Gastrocnemius medialis (tissue), 4 donors: ENCODE measurements around the gene SORBS2.

Source experiments
- CTCF ChIP-seq, 5 experiments: fragments of 450-650 bp in 3 of 5; fragments of 200-600 bp in 2 of 5; sonication (generic) in 2 of 5; IDR thresholded peaks in 4 of 5; conservative IDR thresholded peaks in 1 of 5; 1 replicate in 4 of 5; 2 replicates in 1 of 5; pipeline ENCODE4 v1.5.1; 2016 to 2019; ENCODE audit warnings: antibody characterized with exemption in 5 of 5, mild to moderate bottlenecking in 3 of 5, moderate library complexity in 3 of 5
- POLR2A ChIP-seq, 2 donors: fragments of 450-650 bp; IDR thresholded peaks; one replicate each; pipeline ENCODE4 v1.6.1; 2017; ENCODE audit warnings: antibody characterized with exemption in 2 of 2, mild to moderate bottlenecking in 2 of 2, moderate library complexity in 2 of 2

- TF ChIP-seq CTCF (IDR thresholded peaks at IDR 0.05 in 4 of 5, conservative IDR thresholded peaks at IDR 0.05 in 1 of 5) (no peak), POLR2A (IDR thresholded peaks at IDR 0.05) (no peak)
These were observed 77.1 kb downstream of the SORBS2 start for GRCh38 chr4:185734930-185735329.
